ENCODE measurements around the gene CHD6.

DNA sequence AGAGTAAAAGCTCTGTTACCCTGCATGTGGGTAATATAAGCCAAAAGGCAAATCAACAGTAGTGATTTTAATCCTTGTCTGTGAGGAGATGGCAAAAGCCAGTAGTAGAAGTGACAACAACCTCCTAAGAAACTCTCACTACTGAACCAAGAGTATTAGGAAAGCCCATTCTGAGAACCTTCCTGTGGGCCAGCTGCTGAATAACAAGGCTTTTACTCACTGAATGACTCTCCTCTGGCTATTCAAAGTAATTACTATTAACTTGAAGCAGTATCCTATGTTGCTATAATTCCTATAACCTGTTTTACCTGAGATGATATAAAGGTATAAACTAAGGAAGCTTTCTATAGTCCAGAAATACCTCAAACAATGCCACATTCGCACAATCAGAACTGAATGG, 55.1 kb downstream of the CHD6 start:
- TF ChIP-seq, protein P1, sequence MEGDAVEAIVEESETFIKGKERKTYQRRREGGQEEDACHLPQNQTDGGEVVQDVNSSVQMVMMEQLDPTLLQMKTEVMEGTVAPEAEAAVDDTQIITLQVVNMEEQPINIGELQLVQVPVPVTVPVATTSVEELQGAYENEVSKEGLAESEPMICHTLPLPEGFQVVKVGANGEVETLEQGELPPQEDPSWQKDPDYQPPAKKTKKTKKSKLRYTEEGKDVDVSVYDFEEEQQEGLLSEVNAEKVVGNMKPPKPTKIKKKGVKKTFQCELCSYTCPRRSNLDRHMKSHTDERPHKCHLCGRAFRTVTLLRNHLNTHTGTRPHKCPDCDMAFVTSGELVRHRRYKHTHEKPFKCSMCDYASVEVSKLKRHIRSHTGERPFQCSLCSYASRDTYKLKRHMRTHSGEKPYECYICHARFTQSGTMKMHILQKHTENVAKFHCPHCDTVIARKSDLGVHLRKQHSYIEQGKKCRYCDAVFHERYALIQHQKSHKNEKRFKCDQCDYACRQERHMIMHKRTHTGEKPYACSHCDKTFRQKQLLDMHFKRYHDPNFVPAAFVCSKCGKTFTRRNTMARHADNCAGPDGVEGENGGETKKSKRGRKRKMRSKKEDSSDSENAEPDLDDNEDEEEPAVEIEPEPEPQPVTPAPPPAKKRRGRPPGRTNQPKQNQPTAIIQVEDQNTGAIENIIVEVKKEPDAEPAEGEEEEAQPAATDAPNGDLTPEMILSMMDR (conservative IDR thresholded peaks at IDR 0.05), result no peak
- no peak for TF ChIP-seq ZFX (IDR thresholded peaks at IDR 0.05)

All from C4-2B (cell line).